ENCODE results near the gene TRERF1. TPM values are rescaled to one million over a fixed set of nuclear protein-coding genes. Genes with fewer than 3 reads are reported as not detected.
A peak's percentile ranks its signal among the peaks of the same experiment; 100 is the strongest.
"Not testable (repeated sequence)": the region's sequence is repeated elsewhere in the genome, so short reads cannot be mapped to it uniquely, and the experiment has no call there.

The TRERF1 gene
- total RNA-seq, 4 donors from 2014 or later, result 2.5 to 8.0 (median 3.4) TPM

GRCh38 chr6:42194056-42194455 lies 257.7 kb downstream of the TRERF1 start:
- no peak for DNase-seq
- no peak overlapping the region for H3K27ac ChIP-seq
- no peaks in the 10 kb centered on the region for H3K4me1 ChIP-seq
- no peaks in the 10 kb centered on the region for H3K36me3 ChIP-seq
- no peaks in the 10 kb centered on the region for H3K9me3 ChIP-seq
- TF ChIP-seq POLR2A (IDR thresholded peaks at IDR 0.05) (no peak), POLR2AphosphoS5 (IDR thresholded peaks at IDR 0.05) (no peak), EP300 (IDR thresholded peaks at IDR 0.05; ENCODE audit: low read depth) (no peak), CTCF (IDR thresholded peaks at IDR 0.05) (no peak)
- H3K4me3 ChIP-seq, result no peak overlapping the region
- in situ Hi-C loops (cut with MboI; ENCODE audit: low pct_ligation_motif_present in 1 of 4, low pct_unique_long_range_greater_than_20kb in 1 of 4, low sequenced_read_pairs in 3 of 4) (no loop called here), intact Hi-C loops (cut with DNase I; ENCODE audit: low total_unique reads) (no loop called here)
- WGBS, 2 donors (ENCODE audit: low coverage in 1 of 2), result 83 to 97% methylated on average over 1 to 5 of the region's 5 CpGs
- no peaks in the 10 kb centered on the region for H3K27me3 ChIP-seq

GRCh38 chr6:42193491-42193894 lies 258.2 kb downstream of the TRERF1 start:
- 76 to 80% methylated on average over 1 to 8 of the region's 8 CpGs for WGBS, 2 donors (ENCODE audit: low coverage in 1 of 2)
- in situ Hi-C loops (cut with MboI; ENCODE audit: low pct_ligation_motif_present in 1 of 4, low pct_unique_long_range_greater_than_20kb in 1 of 4, low sequenced_read_pairs in 3 of 4) (no loop called here), intact Hi-C loops (cut with DNase I; ENCODE audit: low total_unique reads) (no loop called here)
- H3K9me3 ChIP-seq, result no peaks in the 10 kb centered on the region
- TF ChIP-seq EP300 (IDR thresholded peaks at IDR 0.05; ENCODE audit: low read depth), result no peak
- no peak for TF ChIP-seq POLR2A (IDR thresholded peaks at IDR 0.05)
- TF ChIP-seq CTCF (IDR thresholded peaks at IDR 0.05), result no peak
- no peak for TF ChIP-seq POLR2AphosphoS5 (IDR thresholded peaks at IDR 0.05)
- no peak overlapping the region for H3K27ac ChIP-seq
- H3K27me3 ChIP-seq, result no peaks in the 10 kb centered on the region
- DNase-seq, result no peak
- no peaks in the 10 kb centered on the region for H3K36me3 ChIP-seq
- H3K4me1 ChIP-seq, result no peaks in the 10 kb centered on the region
- H3K4me3 ChIP-seq, result no peak overlapping the region

- DNase-seq; in situ Hi-C loops (cut with MboI; ENCODE audit: low pct_ligation_motif_present in 1 of 4, low pct_unique_long_range_greater_than_20kb in 1 of 4, low sequenced_read_pairs in 3 of 4); H3K9me3 ChIP-seq; H3K27ac ChIP-seq; H3K27me3 ChIP-seq; intact Hi-C loops (cut with DNase I; ENCODE audit: low total_unique reads); H3K36me3 ChIP-seq; H3K4me1 ChIP-seq; H3K4me3 ChIP-seq: not testable (repeated sequence)
- 92% methylated on average over 5 of the region's 5 CpGs; no CpG with 5 or more reads in 1 of the 2 donors for WGBS, 2 donors (ENCODE audit: low coverage in 1 of 2)
Measured at GRCh38 chr6:42192385-42192784, 259.3 kb downstream of the TRERF1 start.

- Histone ChIP-seq H3K36me3 (no peaks in the 10 kb centered on the region), H3K27me3 (no peaks in the 10 kb centered on the region), H3K27ac (no peak overlapping the region), H3K4me3 (no peak overlapping the region), H3K4me1 (no peaks in the 10 kb centered on the region), H3K9me3 (no peaks in the 10 kb centered on the region)
- WGBS, 2 donors (ENCODE audit: low coverage in 1 of 2), result 43 to 74% methylated on average over 1 to 5 of the region's 5 CpGs
- intact Hi-C loops (cut with DNase I; ENCODE audit: low total_unique reads), result no loop called here
- TF ChIP-seq CTCF (IDR thresholded peaks at IDR 0.05) (no peak), POLR2AphosphoS5 (IDR thresholded peaks at IDR 0.05) (peak in 1 of 3 donors; percentile 25)
- in situ Hi-C loops (cut with MboI; ENCODE audit: low pct_ligation_motif_present in 1 of 4, low pct_unique_long_range_greater_than_20kb in 1 of 4, low sequenced_read_pairs in 3 of 4), result no loop called here
- DNase-seq, result no peak
Measured at GRCh38 chr6:42190554-42191183, 261.1 kb downstream of the TRERF1 start.

- no peaks in the 10 kb centered on the region for H3K27me3 ChIP-seq
Measured at GRCh38 chr6:42188406-42188805, 263.3 kb downstream of the TRERF1 start.

More at GRCh38 chr6:42188406-42188805, 263.3 kb downstream of the TRERF1 start:
- WGBS, 2 donors (ENCODE audit: low coverage in 1 of 2), result 89% methylated on average over 6 of the region's 6 CpGs; no CpG with 5 or more reads in 1 of the 2 donors
- intact Hi-C loops (cut with DNase I; ENCODE audit: low total_unique reads), result no loop called here
- DNase-seq, result no peak
- Histone ChIP-seq H3K36me3 (no peaks in the 10 kb centered on the region), H3K4me1 (no peaks in the 10 kb centered on the region), H3K4me3 (no peak overlapping the region), H3K27ac (no peak overlapping the region), H3K9me3 (no peaks in the 10 kb centered on the region)
- in situ Hi-C loops (cut with MboI; ENCODE audit: low pct_ligation_motif_present in 1 of 4, low pct_unique_long_range_greater_than_20kb in 1 of 4, low sequenced_read_pairs in 3 of 4), result no loop called here
- TF ChIP-seq POLR2A (IDR thresholded peaks at IDR 0.05) (no peak), CTCF (IDR thresholded peaks at IDR 0.05) (no peak), POLR2AphosphoS5 (IDR thresholded peaks at IDR 0.05) (no peak), EP300 (IDR thresholded peaks at IDR 0.05; ENCODE audit: low read depth) (no peak)

Data from transverse colon (tissue), 4 donors.